ENCODE results near the gene DGCR2.

DGCR2 gene

GRCh38 chr22:19064354-19065054 is 57.7 kb downstream of the DGCR2 start:
- no peak for DNase-seq (ENCODE audit: extremely low spot score)
- ChIA-PET POLR2A (no interaction called here), CTCF (no interaction called here)
- TF ChIP-seq L3MBTL2 (conservative IDR thresholded peaks at IDR 0.05) (no peak), TARDBP (IDR thresholded peaks at IDR 0.05) (no peak), HDGF (IDR thresholded peaks at IDR 0.05; ENCODE audit: borderline replicate concordance) (no peak), SP1 (IDR thresholded peaks at IDR 0.05) (no peak), PKNOX1 (IDR thresholded peaks at IDR 0.05) (no peak), NFRKB (IDR thresholded peaks at IDR 0.05) (no peak), ELF4 (IDR thresholded peaks at IDR 0.05) (no peak), SUZ12 (IDR thresholded peaks at IDR 0.05) (no peak), FOXK2 (IDR thresholded peaks at IDR 0.05) (no peak), ZNF384 (IDR thresholded peaks at IDR 0.05) (no peak), FOXM1 (IDR thresholded peaks at IDR 0.05; ENCODE audit: borderline replicate concordance) (no peak), BHLHE40 (IDR thresholded peaks at IDR 0.05; ENCODE audit: borderline replicate concordance) (no peak), ARNT (IDR thresholded peaks at IDR 0.05) (no peak), LEF1 (IDR thresholded peaks at IDR 0.05; ENCODE audit: borderline replicate concordance) (no peak), CTBP1 (IDR thresholded peaks at IDR 0.05; ENCODE audit: borderline replicate concordance) (no peak)

- TF ChIP-seq ELF4 (IDR thresholded peaks at IDR 0.05): no peak
- TF ChIP-seq SP1 (IDR thresholded peaks at IDR 0.05): no peak
- TF ChIP-seq FOXK2 (IDR thresholded peaks at IDR 0.05): no peak
- TF ChIP-seq SUZ12 (IDR thresholded peaks at IDR 0.05): no peak
- TF ChIP-seq FOXA1 (IDR thresholded peaks at IDR 0.05): no peak
- no peak for TF ChIP-seq PKNOX1 (IDR thresholded peaks at IDR 0.05)
- TF ChIP-seq ZNF384 (IDR thresholded peaks at IDR 0.05): no peak
- TF ChIP-seq TARDBP (IDR thresholded peaks at IDR 0.05): no peak
- no peak for TF ChIP-seq ARNT (IDR thresholded peaks at IDR 0.05)
- no peak for TF ChIP-seq BHLHE40 (IDR thresholded peaks at IDR 0.05; ENCODE audit: borderline replicate concordance)
- TF ChIP-seq FOXM1 (IDR thresholded peaks at IDR 0.05; ENCODE audit: borderline replicate concordance): no peak
- TF ChIP-seq HDGF (IDR thresholded peaks at IDR 0.05; ENCODE audit: borderline replicate concordance): no peak
- TF ChIP-seq L3MBTL2 (conservative IDR thresholded peaks at IDR 0.05): no peak
- TF ChIP-seq NFRKB (IDR thresholded peaks at IDR 0.05): no peak
- TF ChIP-seq CTBP1 (IDR thresholded peaks at IDR 0.05; ENCODE audit: borderline replicate concordance): no peak
- TF ChIP-seq LEF1 (IDR thresholded peaks at IDR 0.05; ENCODE audit: borderline replicate concordance): no peak
- ChIA-PET POLR2A (no interaction called here), CTCF (no interaction called here)
- no peak for DNase-seq (ENCODE audit: extremely low spot score)
Measured at GRCh38 chr22:19063581-19064353, 58.4 kb downstream of the DGCR2 start.

DNA sequence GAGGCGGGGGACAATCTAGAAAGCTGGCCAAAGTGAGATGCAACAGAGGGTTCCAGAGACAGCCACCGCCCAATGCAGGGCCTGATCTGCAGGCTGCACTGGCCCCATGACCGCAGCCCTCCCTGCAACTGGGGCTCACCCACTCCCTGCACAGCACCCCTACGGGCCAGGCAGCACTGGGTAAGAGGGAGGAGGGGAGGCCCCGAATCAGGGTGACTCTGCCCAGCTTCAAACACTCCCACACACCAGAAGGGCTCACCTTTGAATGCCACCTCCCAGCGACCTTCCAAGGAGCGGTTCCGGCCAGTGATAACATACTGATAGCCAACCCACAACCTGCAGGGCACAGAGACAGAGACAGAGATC is 59.3 kb downstream of the DGCR2 start:
- POLR2A ChIA-PET: no interaction called here
- CTCF ChIA-PET: no interaction called here

DNA sequence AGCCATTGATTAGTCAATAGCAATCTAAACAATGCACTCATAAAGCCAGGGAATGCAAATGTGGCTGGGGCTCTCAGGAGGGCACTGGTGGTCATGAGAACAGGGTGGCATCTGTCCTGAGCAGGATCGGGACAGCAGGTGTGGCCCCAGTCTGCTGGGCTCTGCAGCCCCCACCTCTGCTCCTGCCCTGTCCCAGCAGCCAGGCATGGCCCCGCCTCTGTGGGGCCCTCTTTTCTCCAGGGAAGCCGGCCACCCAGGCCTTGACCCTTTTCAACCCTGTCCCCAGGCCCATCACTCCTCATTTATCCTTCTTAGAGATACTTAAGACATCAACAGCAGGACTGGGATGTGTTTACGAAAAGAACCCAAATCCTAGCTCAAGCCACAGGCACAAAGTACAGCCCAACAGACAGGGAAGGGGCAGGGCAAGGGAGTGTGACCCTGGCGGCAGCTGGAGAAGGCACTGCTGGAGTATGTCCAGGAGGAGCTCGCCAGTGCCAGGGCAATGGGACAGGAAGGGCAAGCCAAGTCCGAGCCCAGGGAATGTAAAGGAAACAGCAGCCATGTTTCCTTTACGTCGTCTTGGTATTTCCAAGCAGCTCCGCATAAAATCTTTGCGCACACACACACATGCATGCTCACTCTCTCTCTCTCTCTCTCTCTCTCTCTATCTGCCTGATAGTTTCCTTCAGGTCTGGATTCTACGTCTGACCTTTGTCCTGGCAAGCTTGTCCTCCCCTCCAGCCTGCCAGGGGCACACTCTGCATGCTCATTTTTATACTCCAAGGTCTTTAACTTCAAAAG is 59.9 kb downstream of the DGCR2 start:
- ChIA-PET POLR2A (no interaction called here), CTCF (interaction anchor here (0.7 kb wide), 1 partner anchor 9 kb away, joined by 3 read pairs; no protein-coding TSS in a partner anchor)
- DNase-seq (ENCODE audit: extremely low spot score): no peak
- TF ChIP-seq FOXA1 (IDR thresholded peaks at IDR 0.05): no peak
- TF ChIP-seq L3MBTL2 (conservative IDR thresholded peaks at IDR 0.05): no peak
- no peak for TF ChIP-seq TARDBP (IDR thresholded peaks at IDR 0.05)
- no peak for TF ChIP-seq BHLHE40 (IDR thresholded peaks at IDR 0.05; ENCODE audit: borderline replicate concordance)
- TF ChIP-seq ARNT (IDR thresholded peaks at IDR 0.05): no peak
- TF ChIP-seq FOXM1 (IDR thresholded peaks at IDR 0.05; ENCODE audit: borderline replicate concordance): no peak
- TF ChIP-seq HDGF (IDR thresholded peaks at IDR 0.05; ENCODE audit: borderline replicate concordance): no peak
- TF ChIP-seq SP1 (IDR thresholded peaks at IDR 0.05): no peak
- no peak for TF ChIP-seq CTBP1 (IDR thresholded peaks at IDR 0.05; ENCODE audit: borderline replicate concordance)
- no peak for TF ChIP-seq LEF1 (IDR thresholded peaks at IDR 0.05; ENCODE audit: borderline replicate concordance)
- no peak for TF ChIP-seq FOXK2 (IDR thresholded peaks at IDR 0.05)
- TF ChIP-seq ZNF384 (IDR thresholded peaks at IDR 0.05): no peak

More for the DNA sequence above, 59.3 kb downstream of the DGCR2 start:
- TF ChIP-seq TARDBP (IDR thresholded peaks at IDR 0.05) (no peak), FOXM1 (IDR thresholded peaks at IDR 0.05; ENCODE audit: borderline replicate concordance) (no peak), PKNOX1 (IDR thresholded peaks at IDR 0.05) (no peak), CTBP1 (IDR thresholded peaks at IDR 0.05; ENCODE audit: borderline replicate concordance) (no peak), NFRKB (IDR thresholded peaks at IDR 0.05) (no peak), ELF4 (IDR thresholded peaks at IDR 0.05) (no peak), SP1 (IDR thresholded peaks at IDR 0.05) (no peak), FOXK2 (IDR thresholded peaks at IDR 0.05) (no peak), HDGF (IDR thresholded peaks at IDR 0.05; ENCODE audit: borderline replicate concordance) (no peak), FOXA1 (IDR thresholded peaks at IDR 0.05) (no peak), BHLHE40 (IDR thresholded peaks at IDR 0.05; ENCODE audit: borderline replicate concordance) (no peak), ARNT (IDR thresholded peaks at IDR 0.05) (no peak), SUZ12 (IDR thresholded peaks at IDR 0.05) (no peak), LEF1 (IDR thresholded peaks at IDR 0.05; ENCODE audit: borderline replicate concordance) (no peak), L3MBTL2 (conservative IDR thresholded peaks at IDR 0.05) (no peak), ZNF384 (IDR thresholded peaks at IDR 0.05) (no peak)
- DNase-seq (ENCODE audit: extremely low spot score): no peak

Measured in HEK293T (cell line).